VCaP (cell line): ENCODE results near the gene ST7.

Experiments
- H3K27ac ChIP-seq: fragments of 450-650 bp; 2 replicates; pipeline ENCODE4 v1.5.1; 2017
- CTCF ChIP-seq: fragments of 450-650 bp; conservative IDR thresholded peaks from 2 replicates; pipeline ENCODE4 v1.5.1; 2017; ENCODE audit warnings: mild to moderate bottlenecking, moderate library complexity

ST7 gene

GRCh38 chr7:117195361-117196029 lies 242.2 kb downstream of the ST7 start:
- no peak for TF ChIP-seq CTCF
- H3K27ac ChIP-seq, result no peak overlapping the region

- TF ChIP-seq CTCF, result no peak
- no peak overlapping the region for H3K27ac ChIP-seq
Measured at GRCh38 chr7:117200132-117200531, 246.8 kb downstream of the ST7 start.

GRCh38 chr7:117200786-117201458 lies 247.6 kb downstream of the ST7 start:
- no peak for TF ChIP-seq CTCF
- H3K27ac ChIP-seq, result no peak overlapping the region

GRCh38 chr7:117202511-117202910 lies 249.2 kb downstream of the ST7 start:
- TF ChIP-seq CTCF, result no peak
- H3K27ac ChIP-seq, result no peak overlapping the region

GRCh38 chr7:117203205-117203604 lies 249.9 kb downstream of the ST7 start:
- no peak overlapping the region for H3K27ac ChIP-seq
- TF ChIP-seq CTCF, result no peak

GRCh38 chr7:117205873-117206272 lies 252.6 kb downstream of the ST7 start:
- TF ChIP-seq CTCF, result no peak
- no peak overlapping the region for H3K27ac ChIP-seq

- no peak overlapping the region for H3K27ac ChIP-seq
- TF ChIP-seq CTCF, result no peak
Measured at GRCh38 chr7:117208257-117208656, 255.0 kb downstream of the ST7 start.
